Tibial nerve (tissue), 4 donors: ENCODE data around the gene CDHR3.

Experiments used
- CTCF ChIP-seq, 5 experiments: fragments of 200-600 bp in 3 of 5; fragments of 450-650 bp in 2 of 5; sonication (generic) in 3 of 5; IDR thresholded peaks; one replicate each; pipeline ENCODE4 v1.5.1; 2016 to 2019; ENCODE audit warnings: antibody characterized with exemption in 5 of 5, mild to moderate bottlenecking in 3 of 5, moderate library complexity in 2 of 5
- EP300 ChIP-seq, 2 donors: sonication (generic); formaldehyde crosslinking; IDR thresholded peaks; one replicate each; pipeline ENCODE4 v1.6.1; 2017; ENCODE audit warnings: antibody characterized with exemption in 2 of 2, mild to moderate bottlenecking in 1 of 2

DNA sequence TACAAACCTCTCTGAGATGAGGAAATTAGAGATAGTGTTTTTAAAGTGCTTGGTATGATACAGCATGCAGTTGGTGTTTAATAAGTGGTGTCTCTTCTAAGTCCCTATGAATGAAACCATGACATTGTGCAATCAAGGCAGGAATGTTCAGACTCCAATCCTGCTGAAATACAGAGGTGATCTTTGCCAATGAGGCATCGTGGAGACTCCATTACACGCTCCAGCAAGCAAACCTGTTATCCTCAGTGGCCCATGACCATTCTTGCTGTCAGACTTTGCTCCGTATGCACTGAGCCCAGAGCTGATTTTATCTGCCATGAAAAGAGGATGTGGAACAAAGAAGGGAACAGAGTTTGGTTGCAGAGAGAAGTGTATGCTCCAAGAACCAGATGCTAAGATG, 47.3 kb downstream of the CDHR3 start:
- TF ChIP-seq EP300 (IDR thresholded peaks at IDR 0.05): no peak
- TF ChIP-seq CTCF (IDR thresholded peaks at IDR 0.05): no peak
